WTC11 (cell line): ENCODE measurements around the gene EDN3. TPM values are rescaled to one million over a fixed set of nuclear protein-coding genes. Genes with fewer than 3 reads are reported as not detected.

Source experiments
- ATAC-seq: fragments of 200-7000 bp; cut with Tn5 transposase; 2 replicates; pipeline ENCODE4 v1.10.0; 2021; ENCODE audit warnings: mild to moderate bottlenecking, moderate library complexity
- CTCF ChIA-PET: fragments of 300-600 bp; sonication (Branson Sonifier 250); formaldehyde crosslinking; loops from one replicate; lab custom pipeline; 2021; ENCODE audit warnings: antibody characterized with exemption; lab: Charles Lee
- POLR2A ChIA-PET: fragments of 350-600 bp; sonication (Branson Sonifier 250); formaldehyde crosslinking; loops from one replicate; lab custom pipeline; 2021; ENCODE audit warnings: antibody characterized with exemption; lab: Charles Lee
- DNase-seq: peaks from one replicate; pipeline ENCODE4 v3.0.0; 2021; ENCODE audit warnings: low spot score
- H3K27ac Mint-ChIP-seq: 2 replicates; pipeline ENCODE4 v1.8.0; 2021; ENCODE audit warnings: mixed read lengths
- H3K27me3 Mint-ChIP-seq: 2 replicates; pipeline ENCODE4 v1.8.0; 2021; ENCODE audit warnings: low read depth, mild to moderate bottlenecking, moderate library complexity, mixed read lengths
- H3K36me3 Mint-ChIP-seq: 2 replicates; pipeline ENCODE4 v1.8.0; 2021; ENCODE audit warnings: mixed read lengths
- H3K4me1 Mint-ChIP-seq: 2 replicates; pipeline ENCODE4 v1.8.0; 2022; ENCODE audit warnings: mixed read lengths
- H3K4me3 Mint-ChIP-seq: 2 replicates; pipeline ENCODE4 v1.8.0; 2021; ENCODE audit warnings: mild to moderate bottlenecking, moderate library complexity, mixed read lengths
- H3K9me3 Mint-ChIP-seq: 2 replicates; pipeline ENCODE4 v1.8.0; 2021; ENCODE audit warnings: mixed read lengths
- ATF1 ChIP-seq: sonication (generic); formaldehyde crosslinking; IDR thresholded peaks from 2 replicates; pipeline ENCODE4 v1.8.1; 2023; ENCODE audit warnings: mild to moderate bottlenecking, moderate library complexity, missing genetic modification reagents
- CBFB ChIP-seq: sonication (generic); formaldehyde crosslinking; IDR thresholded peaks from 2 replicates; pipeline ENCODE4 v1.8.1; 2022; ENCODE audit warnings: mild to moderate bottlenecking, low read depth, missing genetic modification reagents
- CREM ChIP-seq: sonication (generic); formaldehyde crosslinking; IDR thresholded peaks from 2 replicates; pipeline ENCODE4 v1.8.1; 2022; ENCODE audit warnings: mild to moderate bottlenecking, missing genetic modification reagents, moderate library complexity
- EMX1 ChIP-seq: fragments of 250-450 bp; sonication (Bioruptor Pico); IDR thresholded peaks from 2 replicates; pipeline ENCODE4 v1.8.0; 2021; ENCODE audit warnings: mild to moderate bottlenecking
- KAT7 ChIP-seq: sonication (generic); formaldehyde crosslinking; IDR thresholded peaks from 2 replicates; pipeline ENCODE4 v1.8.1; 2023; ENCODE audit warnings: missing genetic modification reagents, mild to moderate bottlenecking, borderline replicate concordance
- PRRX2 ChIP-seq: fragments of 250-450 bp; sonication (Bioruptor Pico); IDR thresholded peaks from 2 replicates; pipeline ENCODE4 v1.8.0; 2021; ENCODE audit warnings: mild to moderate bottlenecking
- RELA ChIP-seq: sonication (generic); formaldehyde crosslinking; IDR thresholded peaks from 2 replicates; pipeline ENCODE4 v1.8.1; 2022; ENCODE audit warnings: missing genetic modification reagents, mild to moderate bottlenecking, borderline replicate concordance
- SMAD4 ChIP-seq: sonication (generic); formaldehyde crosslinking; IDR thresholded peaks from 2 replicates; pipeline ENCODE4 v1.8.0; 2022; ENCODE audit warnings: mild to moderate bottlenecking, missing genetic modification reagents
- ZBTB21 ChIP-seq: sonication (generic); formaldehyde crosslinking; IDR thresholded peaks from 2 replicates; pipeline ENCODE4 v1.8.1; 2023; ENCODE audit warnings: mild to moderate bottlenecking, missing genetic modification reagents, borderline replicate concordance
- ZNF263 ChIP-seq: sonication (generic); formaldehyde crosslinking; IDR thresholded peaks from 2 replicates; pipeline ENCODE4 v1.8.1; 2022; ENCODE audit warnings: low read depth, mild to moderate bottlenecking, moderate library complexity, missing genetic modification reagents
- ZNF396 ChIP-seq: fragments of 250-450 bp; sonication (Bioruptor Pico); IDR thresholded peaks from 2 replicates; pipeline ENCODE4 v1.8.0; 2021; ENCODE audit warnings: mild to moderate bottlenecking, moderate library complexity, borderline replicate concordance
- ZNF416 ChIP-seq: fragments of 250-450 bp; sonication (Bioruptor Pico); IDR thresholded peaks from 2 replicates; pipeline ENCODE4 v1.9.0; 2021; ENCODE audit warnings: mild to moderate bottlenecking, inconsistent platforms
- total RNA-seq: library from RNA; stranded (reverse); gene quantifications from 3 replicates; pipeline ENCODE4 v1.2.3, GENCODE V29; 2021
- TF ChIP-seq, protein P1 (sequence below): sonication (generic); formaldehyde crosslinking; IDR thresholded peaks from 2 replicates; pipeline ENCODE4 v1.8.0; 2022; ENCODE audit warnings: mild to moderate bottlenecking, missing genetic modification reagents
- TF ChIP-seq, protein P2 (sequence below): sonication (generic); formaldehyde crosslinking; IDR thresholded peaks from 2 replicates; pipeline ENCODE4 v1.8.1; 2023; ENCODE audit warnings: mild to moderate bottlenecking, missing genetic modification reagents
- TF ChIP-seq, protein P3 (sequence below): sonication (generic); formaldehyde crosslinking; conservative IDR thresholded peaks from 2 replicates; pipeline ENCODE4 v1.8.1; 2023; ENCODE audit warnings: mild to moderate bottlenecking, low read depth, missing genetic modification reagents, moderate library complexity
- TF ChIP-seq, protein P4 (sequence below): sonication (generic); formaldehyde crosslinking; IDR thresholded peaks from 2 replicates; pipeline ENCODE4 v1.8.1; 2023; ENCODE audit warnings: mild to moderate bottlenecking, missing genetic modification reagents
- TF ChIP-seq, protein P5 (sequence below): sonication (generic); formaldehyde crosslinking; IDR thresholded peaks from 2 replicates; pipeline ENCODE4 v1.8.1; 2023; ENCODE audit warnings: mild to moderate bottlenecking, moderate library complexity, missing genetic modification reagents
- TF ChIP-seq, protein P6 (sequence below): fragments of 250-450 bp; sonication (Bioruptor Pico); IDR thresholded peaks from 2 replicates; pipeline ENCODE4 v1.9.0; 2021; ENCODE audit warnings: mild to moderate bottlenecking
- TF ChIP-seq, protein P7 (sequence below): sonication (generic); formaldehyde crosslinking; IDR thresholded peaks from 2 replicates; pipeline ENCODE4 v1.8.0; 2023; ENCODE audit warnings: mild to moderate bottlenecking, missing genetic modification reagents
- TF ChIP-seq, protein P8 (sequence below): sonication (generic); formaldehyde crosslinking; conservative IDR thresholded peaks from 2 replicates; pipeline ENCODE4 v1.8.1; 2022; ENCODE audit warnings: mild to moderate bottlenecking, missing genetic modification reagents

Gene EDN3
- total RNA-seq, 1 experiment from 2014 or later = 0.13 TPM

DNA sequence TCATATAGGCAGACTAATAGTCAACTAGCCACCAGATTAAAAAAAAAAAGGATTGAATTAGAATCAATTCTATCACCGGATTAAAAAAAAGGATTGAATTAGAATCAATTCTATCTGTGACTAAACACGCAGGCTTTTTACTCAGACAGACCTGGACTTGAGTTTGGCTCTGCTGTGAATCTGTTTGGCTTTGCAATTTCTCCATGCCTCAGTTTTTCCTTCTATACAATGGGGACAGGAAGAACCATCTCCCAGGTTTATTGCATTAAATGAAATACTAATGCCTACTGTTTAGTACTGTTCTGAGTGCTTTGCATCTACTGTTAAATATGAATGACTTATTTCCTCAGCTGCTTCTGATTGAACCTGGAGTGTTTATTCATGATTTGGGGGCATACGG, 30.0 kb upstream of the EDN3 start (continued):
- TF ChIP-seq, protein P1, sequence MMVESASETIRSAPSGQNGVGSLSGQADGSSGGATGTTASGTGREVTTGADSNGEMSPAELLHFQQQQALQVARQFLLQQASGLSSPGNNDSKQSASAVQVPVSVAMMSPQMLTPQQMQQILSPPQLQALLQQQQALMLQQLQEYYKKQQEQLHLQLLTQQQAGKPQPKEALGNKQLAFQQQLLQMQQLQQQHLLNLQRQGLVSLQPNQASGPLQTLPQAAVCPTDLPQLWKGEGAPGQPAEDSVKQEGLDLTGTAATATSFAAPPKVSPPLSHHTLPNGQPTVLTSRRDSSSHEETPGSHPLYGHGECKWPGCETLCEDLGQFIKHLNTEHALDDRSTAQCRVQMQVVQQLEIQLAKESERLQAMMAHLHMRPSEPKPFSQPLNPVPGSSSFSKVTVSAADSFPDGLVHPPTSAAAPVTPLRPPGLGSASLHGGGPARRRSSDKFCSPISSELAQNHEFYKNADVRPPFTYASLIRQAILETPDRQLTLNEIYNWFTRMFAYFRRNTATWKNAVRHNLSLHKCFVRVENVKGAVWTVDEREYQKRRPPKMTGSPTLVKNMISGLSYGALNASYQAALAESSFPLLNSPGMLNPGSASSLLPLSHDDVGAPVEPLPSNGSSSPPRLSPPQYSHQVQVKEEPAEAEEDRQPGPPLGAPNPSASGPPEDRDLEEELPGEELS = no peak
- TF ChIP-seq ZNF396 (CRISPR knock-in tag) = no peak
- no peak for TF ChIP-seq SMAD4 (CRISPR knock-in tag)
- TF ChIP-seq ZBTB21 (CRISPR knock-in tag) = no peak
- TF ChIP-seq, all 79 proteins: peak for 0

DNA sequence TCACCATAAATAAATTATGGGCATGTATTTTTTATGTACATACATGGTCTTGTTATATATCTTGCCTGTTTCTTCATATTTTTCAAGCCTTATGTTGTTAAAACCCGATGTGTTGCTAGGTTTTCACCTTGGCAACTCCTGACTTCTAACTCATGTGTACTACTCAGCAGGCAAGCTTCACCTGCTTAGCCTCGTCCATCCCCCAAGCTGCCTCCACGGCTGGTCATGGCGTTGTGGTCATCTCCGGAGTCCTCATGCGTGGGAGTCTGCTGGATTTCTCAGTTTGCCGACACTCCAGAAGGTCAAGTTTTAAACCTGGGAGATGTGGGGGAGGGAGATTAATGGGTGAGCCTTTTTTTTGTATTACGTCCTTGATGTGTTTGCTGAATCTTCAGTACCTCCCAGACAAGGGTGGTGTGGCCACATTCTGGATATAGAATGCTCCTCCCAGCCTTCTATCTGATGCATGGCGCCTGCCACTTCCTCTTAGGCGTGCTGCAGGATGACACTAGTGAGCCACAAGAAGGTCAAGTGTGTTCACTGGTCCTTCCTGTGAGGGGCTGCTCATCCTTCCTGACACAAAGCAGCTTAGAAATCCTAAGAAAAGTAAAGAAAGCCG, 26.6 kb upstream of the EDN3 start:
- DNase-seq (no peak), ATAC-seq (no peak)
- peaks cover 39% of the 10 kb centered on the region for H3K27me3 Mint-ChIP-seq
- peaks cover 14% of the 10 kb centered on the region for H3K4me1 Mint-ChIP-seq
- no peak overlapping the region for H3K27ac Mint-ChIP-seq
- ChIA-PET POLR2A (no interaction called here), CTCF (no interaction called here)
- H3K9me3 Mint-ChIP-seq = no peaks in the 10 kb centered on the region
- H3K4me3 Mint-ChIP-seq = no peak overlapping the region
- no peaks in the 10 kb centered on the region for H3K36me3 Mint-ChIP-seq
- TF ChIP-seq, protein P2, sequence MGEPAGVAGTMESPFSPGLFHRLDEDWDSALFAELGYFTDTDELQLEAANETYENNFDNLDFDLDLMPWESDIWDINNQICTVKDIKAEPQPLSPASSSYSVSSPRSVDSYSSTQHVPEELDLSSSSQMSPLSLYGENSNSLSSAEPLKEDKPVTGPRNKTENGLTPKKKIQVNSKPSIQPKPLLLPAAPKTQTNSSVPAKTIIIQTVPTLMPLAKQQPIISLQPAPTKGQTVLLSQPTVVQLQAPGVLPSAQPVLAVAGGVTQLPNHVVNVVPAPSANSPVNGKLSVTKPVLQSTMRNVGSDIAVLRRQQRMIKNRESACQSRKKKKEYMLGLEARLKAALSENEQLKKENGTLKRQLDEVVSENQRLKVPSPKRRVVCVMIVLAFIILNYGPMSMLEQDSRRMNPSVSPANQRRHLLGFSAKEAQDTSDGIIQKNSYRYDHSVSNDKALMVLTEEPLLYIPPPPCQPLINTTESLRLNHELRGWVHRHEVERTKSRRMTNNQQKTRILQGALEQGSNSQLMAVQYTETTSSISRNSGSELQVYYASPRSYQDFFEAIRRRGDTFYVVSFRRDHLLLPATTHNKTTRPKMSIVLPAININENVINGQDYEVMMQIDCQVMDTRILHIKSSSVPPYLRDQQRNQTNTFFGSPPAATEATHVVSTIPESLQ (CRISPR knock-in tag) = no peak
- TF ChIP-seq, protein P3, sequence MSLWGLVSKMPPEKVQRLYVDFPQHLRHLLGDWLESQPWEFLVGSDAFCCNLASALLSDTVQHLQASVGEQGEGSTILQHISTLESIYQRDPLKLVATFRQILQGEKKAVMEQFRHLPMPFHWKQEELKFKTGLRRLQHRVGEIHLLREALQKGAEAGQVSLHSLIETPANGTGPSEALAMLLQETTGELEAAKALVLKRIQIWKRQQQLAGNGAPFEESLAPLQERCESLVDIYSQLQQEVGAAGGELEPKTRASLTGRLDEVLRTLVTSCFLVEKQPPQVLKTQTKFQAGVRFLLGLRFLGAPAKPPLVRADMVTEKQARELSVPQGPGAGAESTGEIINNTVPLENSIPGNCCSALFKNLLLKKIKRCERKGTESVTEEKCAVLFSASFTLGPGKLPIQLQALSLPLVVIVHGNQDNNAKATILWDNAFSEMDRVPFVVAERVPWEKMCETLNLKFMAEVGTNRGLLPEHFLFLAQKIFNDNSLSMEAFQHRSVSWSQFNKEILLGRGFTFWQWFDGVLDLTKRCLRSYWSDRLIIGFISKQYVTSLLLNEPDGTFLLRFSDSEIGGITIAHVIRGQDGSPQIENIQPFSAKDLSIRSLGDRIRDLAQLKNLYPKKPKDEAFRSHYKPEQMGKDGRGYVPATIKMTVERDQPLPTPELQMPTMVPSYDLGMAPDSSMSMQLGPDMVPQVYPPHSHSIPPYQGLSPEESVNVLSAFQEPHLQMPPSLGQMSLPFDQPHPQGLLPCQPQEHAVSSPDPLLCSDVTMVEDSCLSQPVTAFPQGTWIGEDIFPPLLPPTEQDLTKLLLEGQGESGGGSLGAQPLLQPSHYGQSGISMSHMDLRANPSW (CRISPR knock-in tag) = no peak
- TF ChIP-seq KAT7 (CRISPR knock-in tag) (no peak), PRRX2 (CRISPR knock-in tag) (no peak), CREM (CRISPR knock-in tag) (no peak), RELA (CRISPR knock-in tag) (no peak), ZNF416 (no peak), ATF1 (no peak), EMX1 (CRISPR knock-in tag) (no peak), CBFB (CRISPR knock-in tag) (no peak), ZNF263 (CRISPR knock-in tag) (no peak)
- TF ChIP-seq, protein P4, sequence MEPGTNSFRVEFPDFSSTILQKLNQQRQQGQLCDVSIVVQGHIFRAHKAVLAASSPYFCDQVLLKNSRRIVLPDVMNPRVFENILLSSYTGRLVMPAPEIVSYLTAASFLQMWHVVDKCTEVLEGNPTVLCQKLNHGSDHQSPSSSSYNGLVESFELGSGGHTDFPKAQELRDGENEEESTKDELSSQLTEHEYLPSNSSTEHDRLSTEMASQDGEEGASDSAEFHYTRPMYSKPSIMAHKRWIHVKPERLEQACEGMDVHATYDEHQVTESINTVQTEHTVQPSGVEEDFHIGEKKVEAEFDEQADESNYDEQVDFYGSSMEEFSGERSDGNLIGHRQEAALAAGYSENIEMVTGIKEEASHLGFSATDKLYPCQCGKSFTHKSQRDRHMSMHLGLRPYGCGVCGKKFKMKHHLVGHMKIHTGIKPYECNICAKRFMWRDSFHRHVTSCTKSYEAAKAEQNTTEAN (CRISPR knock-in tag) = no peak
- TF ChIP-seq, protein P5, sequence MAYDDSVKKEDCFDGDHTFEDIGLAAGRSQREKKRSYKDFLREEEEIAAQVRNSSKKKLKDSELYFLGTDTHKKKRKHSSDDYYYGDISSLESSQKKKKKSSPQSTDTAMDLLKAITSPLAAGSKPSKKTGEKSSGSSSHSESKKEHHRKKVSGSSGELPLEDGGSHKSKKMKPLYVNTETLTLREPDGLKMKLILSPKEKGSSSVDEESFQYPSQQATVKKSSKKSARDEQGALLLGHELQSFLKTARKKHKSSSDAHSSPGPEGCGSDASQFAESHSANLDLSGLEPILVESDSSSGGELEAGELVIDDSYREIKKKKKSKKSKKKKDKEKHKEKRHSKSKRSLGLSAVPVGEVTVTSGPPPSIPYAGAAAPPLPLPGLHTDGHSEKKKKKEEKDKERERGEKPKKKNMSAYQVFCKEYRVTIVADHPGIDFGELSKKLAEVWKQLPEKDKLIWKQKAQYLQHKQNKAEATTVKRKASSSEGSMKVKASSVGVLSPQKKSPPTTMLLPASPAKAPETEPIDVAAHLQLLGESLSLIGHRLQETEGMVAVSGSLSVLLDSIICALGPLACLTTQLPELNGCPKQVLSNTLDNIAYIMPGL (CRISPR knock-in tag) = no peak
- TF ChIP-seq, protein P6, sequence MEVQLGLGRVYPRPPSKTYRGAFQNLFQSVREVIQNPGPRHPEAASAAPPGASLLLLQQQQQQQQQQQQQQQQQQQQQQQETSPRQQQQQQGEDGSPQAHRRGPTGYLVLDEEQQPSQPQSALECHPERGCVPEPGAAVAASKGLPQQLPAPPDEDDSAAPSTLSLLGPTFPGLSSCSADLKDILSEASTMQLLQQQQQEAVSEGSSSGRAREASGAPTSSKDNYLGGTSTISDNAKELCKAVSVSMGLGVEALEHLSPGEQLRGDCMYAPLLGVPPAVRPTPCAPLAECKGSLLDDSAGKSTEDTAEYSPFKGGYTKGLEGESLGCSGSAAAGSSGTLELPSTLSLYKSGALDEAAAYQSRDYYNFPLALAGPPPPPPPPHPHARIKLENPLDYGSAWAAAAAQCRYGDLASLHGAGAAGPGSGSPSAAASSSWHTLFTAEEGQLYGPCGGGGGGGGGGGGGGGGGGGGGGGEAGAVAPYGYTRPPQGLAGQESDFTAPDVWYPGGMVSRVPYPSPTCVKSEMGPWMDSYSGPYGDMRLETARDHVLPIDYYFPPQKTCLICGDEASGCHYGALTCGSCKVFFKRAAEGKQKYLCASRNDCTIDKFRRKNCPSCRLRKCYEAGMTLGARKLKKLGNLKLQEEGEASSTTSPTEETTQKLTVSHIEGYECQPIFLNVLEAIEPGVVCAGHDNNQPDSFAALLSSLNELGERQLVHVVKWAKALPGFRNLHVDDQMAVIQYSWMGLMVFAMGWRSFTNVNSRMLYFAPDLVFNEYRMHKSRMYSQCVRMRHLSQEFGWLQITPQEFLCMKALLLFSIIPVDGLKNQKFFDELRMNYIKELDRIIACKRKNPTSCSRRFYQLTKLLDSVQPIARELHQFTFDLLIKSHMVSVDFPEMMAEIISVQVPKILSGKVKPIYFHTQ (CRISPR knock-in tag) = no peak
- TF ChIP-seq, protein P7, sequence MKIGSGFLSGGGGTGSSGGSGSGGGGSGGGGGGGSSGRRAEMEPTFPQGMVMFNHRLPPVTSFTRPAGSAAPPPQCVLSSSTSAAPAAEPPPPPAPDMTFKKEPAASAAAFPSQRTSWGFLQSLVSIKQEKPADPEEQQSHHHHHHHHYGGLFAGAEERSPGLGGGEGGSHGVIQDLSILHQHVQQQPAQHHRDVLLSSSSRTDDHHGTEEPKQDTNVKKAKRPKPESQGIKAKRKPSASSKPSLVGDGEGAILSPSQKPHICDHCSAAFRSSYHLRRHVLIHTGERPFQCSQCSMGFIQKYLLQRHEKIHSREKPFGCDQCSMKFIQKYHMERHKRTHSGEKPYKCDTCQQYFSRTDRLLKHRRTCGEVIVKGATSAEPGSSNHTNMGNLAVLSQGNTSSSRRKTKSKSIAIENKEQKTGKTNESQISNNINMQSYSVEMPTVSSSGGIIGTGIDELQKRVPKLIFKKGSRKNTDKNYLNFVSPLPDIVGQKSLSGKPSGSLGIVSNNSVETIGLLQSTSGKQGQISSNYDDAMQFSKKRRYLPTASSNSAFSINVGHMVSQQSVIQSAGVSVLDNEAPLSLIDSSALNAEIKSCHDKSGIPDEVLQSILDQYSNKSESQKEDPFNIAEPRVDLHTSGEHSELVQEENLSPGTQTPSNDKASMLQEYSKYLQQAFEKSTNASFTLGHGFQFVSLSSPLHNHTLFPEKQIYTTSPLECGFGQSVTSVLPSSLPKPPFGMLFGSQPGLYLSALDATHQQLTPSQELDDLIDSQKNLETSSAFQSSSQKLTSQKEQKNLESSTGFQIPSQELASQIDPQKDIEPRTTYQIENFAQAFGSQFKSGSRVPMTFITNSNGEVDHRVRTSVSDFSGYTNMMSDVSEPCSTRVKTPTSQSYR = no peak
- TF ChIP-seq, protein P8, sequence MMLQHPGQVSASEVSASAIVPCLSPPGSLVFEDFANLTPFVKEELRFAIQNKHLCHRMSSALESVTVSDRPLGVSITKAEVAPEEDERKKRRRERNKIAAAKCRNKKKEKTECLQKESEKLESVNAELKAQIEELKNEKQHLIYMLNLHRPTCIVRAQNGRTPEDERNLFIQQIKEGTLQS (CRISPR knock-in tag) = no peak
